OCI-LY7 (cell line): Measurements from ENCODE around the gene WNT2B. TPM values are rescaled to one million over a fixed set of nuclear protein-coding genes. Genes with fewer than 3 reads are reported as not detected.
A peak's percentile ranks its signal among the peaks of the same experiment; 100 is the strongest.

Source experiments
- BruUV-seq: library from RNA; stranded (reverse); fragments of 400-500 nt; replicated peaks from 2 replicates; lab custom pipeline; 2021; lab: Mats Ljungman, UMichigan
- CTCF ChIA-PET: fragments of 300-600 bp; sonication (Branson Sonifier 250); formaldehyde crosslinking; loops from one replicate; lab custom pipeline; 2022; ENCODE audit warnings: antibody characterized with exemption; ENCODE audit not compliant: unreplicated experiment; lab: Charles Lee
- POLR2A ChIA-PET: fragments of 300-600 bp; sonication (Branson Sonifier 250); formaldehyde crosslinking; loops from one replicate; lab custom pipeline; 2022; ENCODE audit warnings: antibody characterized with exemption; lab: Charles Lee
- DNase-seq: peaks from one replicate; pipeline ENCODE4 v3.0.0-alpha.2; 2015; ENCODE audit warnings: low spot score
- H2AFZ ChIP-seq: fragments of 200-600 bp; sonication (generic), shearing (Covaris generic); 2 replicates; pipeline ENCODE4 v1.6.1; 2014; ENCODE audit warnings: mild to moderate bottlenecking, antibody characterized with exemption, low read length, moderate library complexity
- H3K27ac ChIP-seq: fragments of 200-600 bp; sonication (generic); 2 replicates; pipeline ENCODE4 v1.5.1; 2014; ENCODE audit warnings: mixed run types, low read depth, mild to moderate bottlenecking, moderate library complexity, low read length, inconsistent platforms; ENCODE audit not compliant: poor library complexity, severe bottlenecking
- H3K36me3 ChIP-seq: fragments of 200-600 bp; sonication (generic); 2 replicates; pipeline ENCODE4 v1.6.1; 2014; ENCODE audit warnings: mild to moderate bottlenecking, antibody characterized with exemption, low read length, moderate library complexity, mixed read lengths; ENCODE audit not compliant: insufficient read depth
- H3K4me1 ChIP-seq: fragments of 200-600 bp; sonication (generic); 2 replicates; pipeline ENCODE4 v1.5.1; 2014; ENCODE audit warnings: mild to moderate bottlenecking, low read length; ENCODE audit not compliant: insufficient read depth, poor library complexity, severe bottlenecking
- H3K4me2 ChIP-seq: fragments of 200-600 bp; sonication (generic); 2 replicates; pipeline ENCODE4 v1.6.1; 2014; ENCODE audit warnings: mild to moderate bottlenecking, low read length
- H3K4me3 ChIP-seq: fragments of 200-600 bp; sonication (generic); 2 replicates; pipeline ENCODE4 v1.5.1; 2014; ENCODE audit warnings: mild to moderate bottlenecking, low read depth, low read length; ENCODE audit not compliant: poor library complexity, severe bottlenecking
- H3K79me2 ChIP-seq: fragments of 200-600 bp; sonication (generic); 2 replicates; pipeline ENCODE4 v1.6.1; 2016; ENCODE audit warnings: low read depth, mild to moderate bottlenecking, low read length, moderate library complexity, mixed read lengths; ENCODE audit not compliant: insufficient read depth
- H3K9me2 ChIP-seq: fragments of 200-600 bp; sonication (generic); 2 replicates; pipeline ENCODE4 v1.6.1; 2016; ENCODE audit warnings: mild to moderate bottlenecking, low read length, mixed read lengths; ENCODE audit not compliant: insufficient read depth
- H3K9me3 ChIP-seq: fragments of 200-600 bp; sonication (generic); 2 replicates; pipeline ENCODE4 v1.6.1; 2014; ENCODE audit warnings: mild to moderate bottlenecking, mixed run types, low read length, mixed read lengths
- H4K20me1 ChIP-seq: fragments of 200-600 bp; sonication (generic); 2 replicates; pipeline ENCODE4 v1.6.1; 2014; ENCODE audit warnings: mild to moderate bottlenecking, antibody characterized with exemption, low read length, moderate library complexity, mixed read lengths; ENCODE audit not compliant: insufficient read depth
- CTCF ChIP-seq: fragments of 200-600 bp; sonication (generic); conservative IDR thresholded peaks from 2 replicates; pipeline ENCODE4 v1.5.1; 2014; ENCODE audit warnings: mild to moderate bottlenecking, antibody characterized with exemption, low read length, moderate library complexity, mixed read lengths
- EZH2phosphoT487 ChIP-seq: fragments of 200-600 bp; sonication (generic); IDR thresholded peaks from 2 replicates; pipeline ENCODE4 v1.6.1; 2018; ENCODE audit warnings: low read depth, borderline replicate concordance, mild to moderate bottlenecking, mixed run types, antibody characterized with exemption, low read length, moderate library complexity, mixed read lengths
- intact Hi-C: fragments of 100-400 bp; cut with micrococcal nuclease; formaldehyde crosslinking; loops from one replicate; pipeline ENCODE4 v1.10.0; 2022; ENCODE audit not compliant: unreplicated experiment
- total RNA-seq, 2 experiments: library from RNA; depleted of rRNA in 1 of 2; stranded (reverse); fragments of >200 nt in 1 of 2; shearing (Covaris generic) in 1 of 2; gene quantifications; 2 replicates each; pipeline ENCODE4 v1.2.3, GENCODE V29; 2014 to 2022

The WNT2B gene
- total RNA-seq, 2 experiments from 2014 or later = 0.32 to 0.91 TPM

DNA sequence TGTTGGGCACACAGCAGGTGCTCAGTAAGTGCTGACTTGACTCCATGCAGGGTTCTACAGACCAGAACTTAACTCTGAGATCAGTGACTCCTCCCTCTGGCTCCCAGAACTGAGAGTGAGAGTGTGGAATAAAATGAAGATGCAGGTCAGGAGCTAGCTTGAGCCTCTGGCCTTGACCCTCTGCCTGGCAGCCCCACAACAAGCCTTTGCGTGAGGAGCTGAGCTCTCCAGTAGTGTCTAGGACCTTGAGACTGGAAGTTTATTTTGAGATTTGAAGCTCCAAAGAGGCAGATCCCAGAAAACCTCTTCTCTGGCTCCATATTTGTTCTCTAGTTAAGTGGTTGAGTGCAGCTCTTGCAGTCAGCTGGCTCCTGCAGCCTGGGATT lies 3.4 kb upstream of the WNT2B start:
- ChIA-PET POLR2A (interaction anchor here (0.6 to 2.0 kb wide), 6 partner anchors 10 to 99 kb away, joined by 3 to 6 read pairs (median 4); no protein-coding TSS in a partner anchor), CTCF (interaction anchor here (1.0 to 1.2 kb wide), 2 partner anchors 18 to 111 kb away, joined by 3 to 4 read pairs; no protein-coding TSS in a partner anchor)
- H3K36me3 ChIP-seq = no peaks in the 10 kb centered on the region
- no peak overlapping the region for H2AFZ ChIP-seq
- no peaks in the 10 kb centered on the region for H3K9me2 ChIP-seq
- H4K20me1 ChIP-seq = no peaks in the 10 kb centered on the region
- no peak overlapping the region for H3K4me3 ChIP-seq
- H3K9me3 ChIP-seq = no peaks in the 10 kb centered on the region
- intact Hi-C loops = no loop called here
- peaks cover 42% of the 10 kb centered on the region for H3K4me1 ChIP-seq
- H3K27ac ChIP-seq = peak overlapping the region; percentile 41
- H3K79me2 ChIP-seq = no peaks in the 10 kb centered on the region
- BruUV-seq = no TSS peak
- no peak for TF ChIP-seq EZH2phosphoT487
- TF ChIP-seq CTCF = no peak; the same call in 1 of the 2 replicates
- DNase-seq = no peak
- H3K4me2 ChIP-seq = peak overlapping the region; percentile 63

GRCh38 chr1:112505878-112506277 lies 2.9 kb upstream of the WNT2B start:
- no peaks in the 10 kb centered on the region for H3K9me3 ChIP-seq

More at GRCh38 chr1:112505878-112506277, 2.9 kb upstream of the WNT2B start:
- CTCF ChIA-PET = interaction anchor here (1.0 to 1.2 kb wide), 2 partner anchors 18 to 112 kb away, joined by 3 to 4 read pairs; no protein-coding TSS in a partner anchor
- no peaks in the 10 kb centered on the region for H3K79me2 ChIP-seq
- no peak overlapping the region for H3K4me3 ChIP-seq
- H3K9me2 ChIP-seq = no peaks in the 10 kb centered on the region
- peak overlapping the region; percentile 51 for H3K27ac ChIP-seq
- POLR2A ChIA-PET = interaction anchor here (0.5 to 2.0 kb wide), 6 partner anchors 11 to 746 kb away, joined by 3 to 6 read pairs (median 4); no protein-coding TSS in a partner anchor
- no peaks in the 10 kb centered on the region for H4K20me1 ChIP-seq
- peak; percentile 77 for DNase-seq
- H3K36me3 ChIP-seq = no peaks in the 10 kb centered on the region
- no peak for TF ChIP-seq EZH2phosphoT487
- TF ChIP-seq CTCF = no peak
- peak overlapping the region; percentile 63 for H3K4me2 ChIP-seq
- no peak overlapping the region for H2AFZ ChIP-seq
- BruUV-seq = no TSS peak
- intact Hi-C loops = loop anchor here (2.0 kb wide), 1 partner anchor 115 kb away; no protein-coding TSS in a partner anchor
- H3K4me1 ChIP-seq = peaks cover 42% of the 10 kb centered on the region
